ENCODE measurements around the gene SERPINA1.

GRCh38 chr14:94394025-94394493 lies 5.7 kb upstream of the SERPINA1 start:
- TF ChIP-seq POLR2A (IDR thresholded peaks at IDR 0.05; ENCODE audit: low read depth, low read length) (no peak), POLR2AphosphoS5 (IDR thresholded peaks at IDR 0.05; ENCODE audit: low read depth, low read length) (no peak), TAF1 (IDR thresholded peaks at IDR 0.05; ENCODE audit: borderline replicate concordance, low read depth, low read length) (no peak)
